SK-N-SH (cell line): Measurements from ENCODE around the gene PRKG1. TPM values are rescaled to one million over a fixed set of nuclear protein-coding genes. Genes with fewer than 3 reads are reported as not detected.
A peak's percentile ranks its signal among the peaks of the same experiment; 100 is the strongest.

Source experiments
- CTCF ChIA-PET: fragments of 300-600, 350-600 bp; formaldehyde crosslinking; extraction: SDS; loops from one replicate; lab custom pipeline; 2021; lab: Yijun Ruan, JAX
- POLR2A ChIA-PET: fragments of 350-600 bp; sonication (Branson Sonifier 250); formaldehyde crosslinking; extraction: SDS; loops from one replicate; lab custom pipeline; 2020; ENCODE audit warnings: antibody characterized with exemption, inconsistent platforms; lab: Yijun Ruan, JAX
- DNase-seq: peaks from one replicate; pipeline ENCODE4 v3.0.0; 2012
- H2AFZ ChIP-seq: fragments of 200-600 bp; sonication (generic); 2 replicates; pipeline ENCODE4 v1.8.1; 2016; ENCODE audit warnings: antibody characterized with exemption, mild to moderate bottlenecking, low read depth
- H3F3A ChIP-seq: fragments of 200-600 bp; sonication (generic); replicated peaks from 2 replicates; pipeline ENCODE3; 2016; ENCODE audit warnings: antibody characterized with exemption, mild to moderate bottlenecking; ENCODE audit not compliant: insufficient read depth
- H3K27ac ChIP-seq, 2 experiments: fragments of 200-500 bp in 1 of 2; fragments of 200-600 bp in 1 of 2; sonication (Bioruptor generic) in 1 of 2; sonication (generic), shearing (Covaris generic) in 1 of 2; 2 replicates each; pipeline versions ENCODE4 v1.5.1 to v1.6.1; 2014 to 2016; ENCODE audit warnings: low read depth in 2 of 2, inconsistent platforms in 1 of 2, low read length in 1 of 2, mild to moderate bottlenecking in 1 of 2, mixed read lengths in 1 of 2
- H3K27me3 ChIP-seq: fragments of 200-600 bp; sonication (generic), shearing (Covaris generic); 2 replicates; pipeline ENCODE4 v1.6.1; 2016; ENCODE audit warnings: mixed run types; ENCODE audit not compliant: insufficient read depth
- H3K36me3 ChIP-seq, 2 experiments: fragments of 200-500 bp in 1 of 2; fragments of 200-600 bp in 1 of 2; sonication (Bioruptor generic) in 1 of 2; sonication (generic) in 1 of 2; replicated peaks in 1 of 2; 2 replicates each; pipeline versions ENCODE3 to v1.5.1; 2014 to 2016; ENCODE audit warnings: low read length in 1 of 2, mild to moderate bottlenecking in 1 of 2; ENCODE audit not compliant: insufficient read depth in 2 of 2, control insufficient read depth in 1 of 2
- H3K4me1 ChIP-seq, 2 experiments: fragments of 200-500 bp in 1 of 2; fragments of 200-600 bp in 1 of 2; sonication (Bioruptor generic) in 1 of 2; sonication (generic), shearing (Covaris generic) in 1 of 2; 2 replicates each; pipeline versions ENCODE4 v1.5.1 to v1.6.1; 2014 to 2016; ENCODE audit warnings: low read depth in 1 of 2, low read length in 1 of 2, mixed run types in 1 of 2; ENCODE audit not compliant: insufficient read depth in 2 of 2, control insufficient read depth in 1 of 2
- H3K4me2 ChIP-seq: fragments of 200-600 bp; sonication (generic), shearing (Covaris generic); 2 replicates; pipeline ENCODE4 v1.6.1; 2017; ENCODE audit warnings: mixed run types
- H3K4me3 ChIP-seq, 2 experiments: fragments of 200-500 bp in 1 of 2; fragments of 200-600 bp in 1 of 2; sonication (Bioruptor generic) in 1 of 2; sonication (generic), shearing (Covaris generic) in 1 of 2; 2 replicates each; pipeline versions ENCODE4 v1.5.1 to v1.8.1; 2014 to 2016; ENCODE audit warnings: low read depth in 2 of 2, inconsistent platforms in 1 of 2, low read length in 1 of 2, mild to moderate bottlenecking in 1 of 2, mixed read lengths in 1 of 2, moderate library complexity in 1 of 2
- H3K79me2 ChIP-seq: fragments of 200-600 bp; sonication (generic); 2 replicates; pipeline ENCODE4 v1.8.1; 2017; ENCODE audit warnings: mild to moderate bottlenecking; ENCODE audit not compliant: insufficient read depth
- H3K9ac ChIP-seq: fragments of 200-600 bp; sonication (generic); 2 replicates; pipeline ENCODE4 v1.6.1; 2017; ENCODE audit warnings: mixed run types
- H3K9me2 ChIP-seq: fragments of 200-600 bp; sonication (generic); 2 replicates; pipeline ENCODE4 v1.6.1; 2017; ENCODE audit warnings: mixed run types
- H3K9me3 ChIP-seq: fragments of 200-600 bp; sonication (generic); 2 replicates; pipeline ENCODE4 v1.6.1; 2017; ENCODE audit warnings: mixed run types, mild to moderate bottlenecking, moderate library complexity
- H4K20me1 ChIP-seq: fragments of 200-600 bp; sonication (generic); 2 replicates; pipeline ENCODE4 v1.6.1; 2017; ENCODE audit warnings: mild to moderate bottlenecking, mixed run types; ENCODE audit not compliant: insufficient read depth
- CHD2 ChIP-seq: fragments of 150-350 bp; IDR thresholded peaks from 2 replicates; pipeline ENCODE4 v1.6.1; 2018; ENCODE audit warnings: low read length; ENCODE audit not compliant: partially characterized antibody
- CTCF ChIP-seq: fragments of 200-600 bp; sonication (generic); IDR thresholded peaks from 2 replicates; pipeline ENCODE4 v1.6.1; 2017; ENCODE audit warnings: antibody characterized with exemption, mild to moderate bottlenecking, moderate library complexity
- EP300 ChIP-seq, 2 experiments: IDR thresholded peaks; 2 replicates each; pipeline versions ENCODE4 v1.4.0 to v1.6.1; 2012; ENCODE audit warnings: borderline replicate concordance in 1 of 2, low read depth in 1 of 2, low read length in 1 of 2
- EZH2phosphoT487 ChIP-seq: fragments of 200-600 bp; sonication (generic); IDR thresholded peaks from 2 replicates; pipeline ENCODE4 v1.6.1; 2017; ENCODE audit warnings: low read depth, mixed run types, mild to moderate bottlenecking, antibody characterized with exemption, moderate library complexity, borderline replicate concordance
- FOSL2 ChIP-seq: IDR thresholded peaks from 2 replicates; pipeline ENCODE4 v1.4.0; 2012; ENCODE audit warnings: low read depth, mild to moderate bottlenecking, moderate library complexity, borderline replicate concordance
- FOXJ3 ChIP-seq: sonication (generic); formaldehyde crosslinking; IDR thresholded peaks from 2 replicates; pipeline ENCODE4 v1.5.1; 2020; ENCODE audit warnings: mild to moderate bottlenecking, missing genetic modification reagents
- GABPA ChIP-seq: IDR thresholded peaks from 2 replicates; pipeline ENCODE4 v1.4.0; 2012; ENCODE audit warnings: low read depth, mild to moderate bottlenecking
- IRF3 ChIP-seq: fragments of 150-350 bp; IDR thresholded peaks from 2 replicates; pipeline ENCODE4 v1.6.1; 2016; ENCODE audit warnings: mild to moderate bottlenecking, low read depth, low read length
- MAX ChIP-seq: IDR thresholded peaks from 2 replicates; pipeline ENCODE4 v1.4.0; 2012; ENCODE audit warnings: low read depth
- MXI1 ChIP-seq: IDR thresholded peaks from 2 replicates; pipeline ENCODE4 v1.6.1; 2012; ENCODE audit warnings: mild to moderate bottlenecking, low read depth, low read length, improper control_type of control experiment
- NFIC ChIP-seq: IDR thresholded peaks from 2 replicates; pipeline ENCODE4 v1.4.0; 2012; ENCODE audit warnings: borderline replicate concordance
- NRF1 ChIP-seq: IDR thresholded peaks from 2 replicates; pipeline ENCODE4 v1.6.1; 2012; ENCODE audit warnings: low read depth, mild to moderate bottlenecking, low read length
- PBX3 ChIP-seq: IDR thresholded peaks from 2 replicates; pipeline ENCODE4; 2012
- POLR2AphosphoS5 ChIP-seq: IDR thresholded peaks from 2 replicates; pipeline ENCODE4 v1.6.1; 2012; ENCODE audit warnings: low read depth, low read length
- RAD21 ChIP-seq: IDR thresholded peaks from 2 replicates; pipeline ENCODE4 v1.6.1; 2012; ENCODE audit warnings: mild to moderate bottlenecking, low read length
- RCOR1 ChIP-seq: fragments of 150-350 bp; IDR thresholded peaks from 2 replicates; pipeline ENCODE4 v1.6.1; 2017; ENCODE audit warnings: antibody characterized with exemption, low read length
- RFX5 ChIP-seq: IDR thresholded peaks from 2 replicates; pipeline ENCODE4 v1.6.1; 2012; ENCODE audit warnings: mild to moderate bottlenecking, improper control_type of control experiment, low read length
- RXRA ChIP-seq: IDR thresholded peaks from 2 replicates; pipeline ENCODE4 v1.4.0; 2012; ENCODE audit warnings: low read depth, mild to moderate bottlenecking, borderline replicate concordance
- SIN3A ChIP-seq: IDR thresholded peaks from 2 replicates; pipeline ENCODE4 v1.6.1; 2012; ENCODE audit warnings: low read depth, mild to moderate bottlenecking, low read length, moderate library complexity, borderline replicate concordance
- SMC3 ChIP-seq: IDR thresholded peaks from 2 replicates; pipeline ENCODE4 v1.6.1; 2012; ENCODE audit warnings: low read depth, low read length, improper control_type of control experiment
- TAF1 ChIP-seq: IDR thresholded peaks from 2 replicates; pipeline ENCODE4 v1.6.1; 2012; ENCODE audit warnings: low read depth, mild to moderate bottlenecking, low read length, moderate library complexity, borderline replicate concordance
- TEAD4 ChIP-seq: IDR thresholded peaks from 2 replicates; pipeline ENCODE4 v1.4.0; 2012; ENCODE audit warnings: mild to moderate bottlenecking, borderline replicate concordance; ENCODE audit not compliant: insufficient read depth
- USF1 ChIP-seq: IDR thresholded peaks from 2 replicates; pipeline ENCODE4 v1.4.0; 2012; ENCODE audit warnings: low read depth, borderline replicate concordance
- USF2 ChIP-seq: fragments of 150-350 bp; IDR thresholded peaks from 2 replicates; pipeline ENCODE4 v1.6.1; 2017; ENCODE audit warnings: antibody characterized with exemption, low read length, low read depth, borderline replicate concordance
- YY1 ChIP-seq: IDR thresholded peaks from 2 replicates; pipeline ENCODE4 v1.4.0; 2012; ENCODE audit warnings: low read depth, mild to moderate bottlenecking
- ZBTB33 ChIP-seq: IDR thresholded peaks from 2 replicates; pipeline ENCODE4 v1.4.0; 2012; ENCODE audit warnings: low read depth, borderline replicate concordance
- polyA plus RNA-seq, 3 experiments: library from polyadenylated mRNA; depleted of rRNA; stranded (reverse); fragments of >200 nt; gene quantifications; 2 replicates each; pipeline ENCODE4 v1.2.3, GENCODE V29; 2012

PRKG1 gene
- polyA plus RNA-seq, 1 of the 3 experiments (the other 2 are of a cell fraction), result 4.1 TPM

- Histone ChIP-seq H3K4me1 (peaks cover 6 to 8% of the 10 kb centered on the region in 2 experiments), H3K4me2 (no peak overlapping the region)
- CTCF ChIA-PET, result interaction anchor here (0.7 to 2.5 kb wide), 41 partner anchors 9 to 1427 kb away, joined by 3 to 20 read pairs (median 3); no protein-coding TSS in a partner anchor
- TF ChIP-seq TEAD4 (no peak), TAF1 (no peak), EP300 (IDR thresholded peaks at IDR 0.05; ENCODE audit: borderline replicate concordance in 1 of 2, low read depth in 1 of 2, low read length in 1 of 2) (no peak), POLR2AphosphoS5 (no peak), CTCF (peak; percentile 83), USF1 (no peak), RAD21 (peak; percentile 93), IRF3 (no peak), RFX5 (no peak), ZBTB33 (no peak), NFIC (no peak), FOXJ3 (CRISPR knock-in tag) (no peak), FOSL2 (no peak), YY1 (no peak), GABPA (no peak), CHD2 (no peak), MXI1 (no peak), RXRA (no peak), EZH2phosphoT487 (no peak), NRF1 (no peak), SIN3A (no peak), RCOR1 (no peak), SMC3 (peak; percentile 77), PBX3 (0 out of 2 replicates have a peak, but pooled peaks have one; percentile 5), USF2 (no peak), MAX (no peak)
Observed at GRCh38 chr10:52215745-52216361, 1141.6 kb downstream of the PRKG1 start.

More at GRCh38 chr10:52215745-52216361, 1141.6 kb downstream of the PRKG1 start:
- Histone ChIP-seq H4K20me1 (no peaks in the 10 kb centered on the region), H3K36me3 (no peaks in the 10 kb centered on the region), H3K27me3 (no peaks in the 10 kb centered on the region), H3K27ac (peak overlapping the region in 1 of 2 experiments; percentile 69; a peak in 3 of 4 replicates), H3K9me2 (no peaks in the 10 kb centered on the region), H3K9ac (no peak overlapping the region), H3K79me2 (no peaks in the 10 kb centered on the region), H3F3A (no peaks in the 10 kb centered on the region), H2AFZ (peak overlapping the region; percentile 32; the same call in 1 of the 2 replicates), H3K4me3 (peak overlapping the region in 1 of 2 experiments; percentile 10; a peak in 1 of 4 replicates), H3K9me3 (no peaks in the 10 kb centered on the region)
- DNase-seq, result peak; percentile 32
- POLR2A ChIA-PET, result no interaction called here
